HepG2 (cell line): ENCODE data around the gene CST4. TPM values are rescaled to one million over a fixed set of nuclear protein-coding genes. Genes with fewer than 3 reads are reported as not detected.

ENCODE experiments used
- RBAK ChIP-seq: sonication (generic); formaldehyde crosslinking; IDR thresholded peaks from 2 replicates; pipeline ENCODE4 v1.5.1; 2020; ENCODE audit warnings: mild to moderate bottlenecking, missing genetic modification reagents
- SCMH1 ChIP-seq: sonication (generic); formaldehyde crosslinking; IDR thresholded peaks from 2 replicates; pipeline ENCODE4 v1.9.0; 2021; ENCODE audit warnings: missing genetic modification reagents, mild to moderate bottlenecking, borderline replicate concordance
- ZNF616 ChIP-seq: sonication (generic); formaldehyde crosslinking; IDR thresholded peaks from 2 replicates; pipeline ENCODE4 v1.5.0; 2020; ENCODE audit warnings: low read depth, mild to moderate bottlenecking, missing genetic modification reagents
- ZNF709 ChIP-seq: sonication (generic); formaldehyde crosslinking; IDR thresholded peaks from 2 replicates; pipeline ENCODE4 v1.5.0; 2020; ENCODE audit warnings: mild to moderate bottlenecking, missing genetic modification reagents
- ZSCAN25 ChIP-seq: sonication (generic); formaldehyde crosslinking; IDR thresholded peaks from 2 replicates; pipeline ENCODE4 v1.8.0; 2022; ENCODE audit warnings: mild to moderate bottlenecking, missing genetic modification reagents
- polyA plus RNA-seq, 8 experiments: library from polyadenylated mRNA; depleted of rRNA in 3 of 8; stranded (reverse) in 7 of 8; unstranded in 1 of 8; fragments of >200 nt; fragmentation: Illumina TruSeq in 4 of 8; extraction: Trizol in 4 of 8; gene quantifications; 2 replicates each; pipeline versions ENCODE4 v1.2.1 to v1.2.3, GENCODE V29; 2011 to 2016; ENCODE audit warnings: low read depth in 4 of 8, missing spikeins in 1 of 8, mixed read lengths in 1 of 8; ENCODE audit not compliant: insufficient read depth in 1 of 8
- total RNA-seq, 5 experiments: library from RNA; depleted of rRNA; stranded (reverse); fragments of >200 nt; fragmentation: Illumina TruSeq; extraction: Trizol; gene quantifications; 2 replicates each; pipeline ENCODE4 v1.2.3, GENCODE V29; 2016; ENCODE audit warnings: low read depth in 1 of 5
- TF ChIP-seq, protein P1 (sequence below): sonication (generic); formaldehyde crosslinking; IDR thresholded peaks from one replicate; pipeline ENCODE4 v1.5.1; 2020; ENCODE audit warnings: mild to moderate bottlenecking, missing genetic modification reagents; ENCODE audit errors: not compliant biosample characterization
- TF ChIP-seq, protein P2 (sequence below): sonication (generic); formaldehyde crosslinking; IDR thresholded peaks from 2 replicates; pipeline ENCODE4 v1.4.0; 2020; ENCODE audit warnings: missing genetic modification reagents; ENCODE audit errors: not compliant biosample characterization
- TF ChIP-seq, protein P3 (sequence below): IDR thresholded peaks from 2 replicates; pipeline ENCODE4 v1.6.1; 2016; ENCODE audit warnings: mild to moderate bottlenecking
- TF ChIP-seq, protein P4 (sequence below): IDR thresholded peaks from 2 replicates; pipeline ENCODE4 v1.6.1; 2016; ENCODE audit warnings: missing compliant biosample characterization, missing genetic modification reagents, borderline replicate concordance
- TF ChIP-seq, protein P5 (sequence below): sonication (generic); formaldehyde crosslinking; conservative IDR thresholded peaks from 2 replicates; pipeline ENCODE4 v1.4.0; 2020; ENCODE audit warnings: missing genetic modification reagents
- TF ChIP-seq, protein P6 (sequence below): sonication (generic); formaldehyde crosslinking; IDR thresholded peaks from 2 replicates; pipeline ENCODE4 v1.5.0; 2020; ENCODE audit warnings: mild to moderate bottlenecking, missing genetic modification reagents, moderate library complexity
- TF ChIP-seq, protein P7 (sequence below): sonication (generic); formaldehyde crosslinking; IDR thresholded peaks from 2 replicates; pipeline ENCODE4 v1.4.0; 2020; ENCODE audit warnings: missing genetic modification reagents

CST4 gene
- total and polyA plus RNA-seq, 2 of the 13 experiments (the other 11 are each of a cell fraction or from before 2014, with no cell fraction given) = not detected

DNA sequence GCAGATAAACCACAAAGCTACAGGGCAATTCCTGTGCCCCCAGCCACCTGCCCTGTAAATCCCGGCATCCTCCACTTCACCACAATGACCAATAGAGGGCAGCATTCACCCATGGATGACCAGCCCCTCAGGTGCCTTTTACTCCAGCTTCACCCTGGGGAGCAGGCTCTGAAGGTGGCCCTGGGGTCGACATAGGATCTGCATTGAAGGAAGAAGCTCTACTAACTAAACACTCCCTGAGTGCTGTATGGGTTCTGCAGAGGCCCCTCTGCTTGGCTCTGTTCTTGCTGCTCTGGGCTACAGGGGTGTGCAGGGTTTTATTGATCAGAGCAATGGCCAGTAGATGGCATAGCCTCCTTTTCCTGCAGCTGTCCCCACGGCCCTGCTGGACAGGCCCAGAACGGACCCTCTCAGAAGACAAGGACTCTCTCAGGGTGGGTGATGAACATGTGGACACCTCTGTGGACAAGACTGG lies 20.3 kb downstream of the CST4 start (continued):
- TF ChIP-seq, protein P1, sequence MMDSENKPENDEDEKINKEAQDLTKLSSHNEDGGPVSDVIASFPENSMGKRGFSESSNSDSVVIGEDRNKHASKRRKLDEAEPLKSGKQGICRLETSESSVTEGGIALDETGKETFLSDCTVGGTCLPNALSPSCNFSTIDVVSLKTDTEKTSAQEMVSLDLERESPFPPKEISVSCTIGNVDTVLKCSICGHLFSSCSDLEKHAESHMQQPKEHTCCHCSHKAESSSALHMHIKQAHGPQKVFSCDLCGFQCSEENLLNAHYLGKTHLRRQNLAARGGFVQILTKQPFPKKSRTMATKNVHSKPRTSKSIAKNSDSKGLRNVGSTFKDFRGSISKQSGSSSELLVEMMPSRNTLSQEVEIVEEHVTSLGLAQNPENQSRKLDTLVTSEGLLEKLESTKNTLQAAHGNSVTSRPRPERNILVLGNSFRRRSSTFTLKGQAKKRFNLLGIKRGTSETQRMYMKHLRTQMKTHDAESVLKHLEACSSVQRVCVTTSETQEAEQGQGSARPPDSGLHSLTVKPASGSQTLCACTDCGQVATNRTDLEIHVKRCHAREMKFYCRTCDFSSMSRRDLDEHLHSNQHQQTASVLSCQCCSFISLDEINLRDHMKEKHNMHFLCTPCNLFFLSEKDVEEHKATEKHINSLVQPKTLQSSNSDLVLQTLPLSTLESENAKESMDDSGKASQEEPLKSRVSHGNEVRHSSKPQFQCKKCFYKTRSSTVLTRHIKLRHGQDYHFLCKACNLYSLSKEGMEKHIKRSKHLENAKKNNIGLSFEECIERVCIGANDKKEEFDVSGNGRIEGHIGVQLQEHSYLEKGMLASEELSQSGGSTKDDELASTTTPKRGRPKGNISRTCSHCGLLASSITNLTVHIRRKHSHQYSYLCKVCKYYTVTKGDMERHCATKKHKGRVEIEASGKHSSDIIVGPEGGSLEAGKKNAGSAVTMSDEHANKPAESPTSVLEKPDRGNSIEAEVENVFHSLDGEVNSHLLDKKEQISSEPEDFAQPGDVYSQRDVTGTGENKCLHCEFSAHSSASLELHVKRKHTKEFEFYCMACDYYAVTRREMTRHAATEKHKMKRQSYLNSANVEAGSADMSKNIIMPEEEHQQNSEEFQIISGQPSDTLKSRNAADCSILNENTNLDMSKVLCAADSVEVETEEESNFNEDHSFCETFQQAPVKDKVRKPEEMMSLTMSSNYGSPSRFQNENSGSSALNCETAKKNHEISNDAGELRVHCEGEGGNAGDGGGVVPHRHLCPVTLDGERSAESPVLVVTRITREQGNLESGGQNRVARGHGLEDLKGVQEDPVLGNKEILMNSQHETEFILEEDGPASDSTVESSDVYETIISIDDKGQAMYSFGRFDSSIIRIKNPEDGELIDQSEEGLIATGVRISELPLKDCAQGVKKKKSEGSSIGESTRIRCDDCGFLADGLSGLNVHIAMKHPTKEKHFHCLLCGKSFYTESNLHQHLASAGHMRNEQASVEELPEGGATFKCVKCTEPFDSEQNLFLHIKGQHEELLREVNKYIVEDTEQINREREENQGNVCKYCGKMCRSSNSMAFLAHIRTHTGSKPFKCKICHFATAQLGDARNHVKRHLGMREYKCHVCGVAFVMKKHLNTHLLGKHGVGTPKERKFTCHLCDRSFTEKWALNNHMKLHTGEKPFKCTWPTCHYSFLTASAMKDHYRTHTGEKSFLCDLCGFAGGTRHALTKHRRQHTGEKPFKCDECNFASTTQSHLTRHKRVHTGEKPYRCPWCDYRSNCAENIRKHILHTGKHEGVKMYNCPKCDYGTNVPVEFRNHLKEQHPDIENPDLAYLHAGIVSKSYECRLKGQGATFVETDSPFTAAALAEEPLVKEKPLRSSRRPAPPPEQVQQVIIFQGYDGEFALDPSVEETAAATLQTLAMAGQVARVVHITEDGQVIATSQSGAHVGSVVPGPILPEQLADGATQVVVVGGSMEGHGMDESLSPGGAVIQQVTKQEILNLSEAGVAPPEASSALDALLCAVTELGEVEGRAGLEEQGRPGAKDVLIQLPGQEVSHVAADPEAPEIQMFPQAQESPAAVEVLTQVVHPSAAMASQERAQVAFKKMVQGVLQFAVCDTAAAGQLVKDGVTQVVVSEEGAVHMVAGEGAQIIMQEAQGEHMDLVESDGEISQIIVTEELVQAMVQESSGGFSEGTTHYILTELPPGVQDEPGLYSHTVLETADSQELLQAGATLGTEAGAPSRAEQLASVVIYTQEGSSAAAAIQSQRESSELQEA (CRISPR knock-in tag) = peak; percentile 34
- TF ChIP-seq, protein P2, sequence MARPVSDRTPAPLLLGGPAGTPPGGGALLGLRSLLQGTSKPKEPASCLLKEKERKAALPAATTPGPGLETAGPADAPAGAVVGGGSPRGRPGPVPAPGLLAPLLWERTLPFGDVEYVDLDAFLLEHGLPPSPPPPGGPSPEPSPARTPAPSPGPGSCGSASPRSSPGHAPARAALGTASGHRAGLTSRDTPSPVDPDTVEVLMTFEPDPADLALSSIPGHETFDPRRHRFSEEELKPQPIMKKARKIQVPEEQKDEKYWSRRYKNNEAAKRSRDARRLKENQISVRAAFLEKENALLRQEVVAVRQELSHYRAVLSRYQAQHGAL = no peak
- TF ChIP-seq ZNF616 (CRISPR knock-in tag) = no peak
- TF ChIP-seq, protein P3, sequence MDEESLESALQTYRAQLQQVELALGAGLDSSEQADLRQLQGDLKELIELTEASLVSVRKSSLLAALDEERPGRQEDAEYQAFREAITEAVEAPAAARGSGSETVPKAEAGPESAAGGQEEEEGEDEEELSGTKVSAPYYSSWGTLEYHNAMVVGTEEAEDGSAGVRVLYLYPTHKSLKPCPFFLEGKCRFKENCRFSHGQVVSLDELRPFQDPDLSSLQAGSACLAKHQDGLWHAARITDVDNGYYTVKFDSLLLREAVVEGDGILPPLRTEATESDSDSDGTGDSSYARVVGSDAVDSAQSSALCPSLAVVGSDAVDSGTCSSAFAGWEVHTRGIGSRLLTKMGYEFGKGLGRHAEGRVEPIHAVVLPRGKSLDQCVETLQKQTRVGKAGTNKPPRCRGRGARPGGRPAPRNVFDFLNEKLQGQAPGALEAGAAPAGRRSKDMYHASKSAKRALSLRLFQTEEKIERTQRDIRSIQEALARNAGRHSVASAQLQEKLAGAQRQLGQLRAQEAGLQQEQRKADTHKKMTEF (CRISPR knock-in tag) = peak; percentile 45; the same call in 1 of the 2 replicates
- TF ChIP-seq ZNF709 (CRISPR knock-in tag) = no peak
- TF ChIP-seq, protein P4, sequence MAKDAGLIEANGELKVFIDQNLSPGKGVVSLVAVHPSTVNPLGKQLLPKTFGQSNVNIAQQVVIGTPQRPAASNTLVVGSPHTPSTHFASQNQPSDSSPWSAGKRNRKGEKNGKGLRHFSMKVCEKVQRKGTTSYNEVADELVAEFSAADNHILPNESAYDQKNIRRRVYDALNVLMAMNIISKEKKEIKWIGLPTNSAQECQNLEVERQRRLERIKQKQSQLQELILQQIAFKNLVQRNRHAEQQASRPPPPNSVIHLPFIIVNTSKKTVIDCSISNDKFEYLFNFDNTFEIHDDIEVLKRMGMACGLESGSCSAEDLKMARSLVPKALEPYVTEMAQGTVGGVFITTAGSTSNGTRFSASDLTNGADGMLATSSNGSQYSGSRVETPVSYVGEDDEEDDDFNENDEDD (CRISPR knock-in tag) = no peak
- TF ChIP-seq ZSCAN25 = peak; percentile 65
- TF ChIP-seq, protein P5, sequence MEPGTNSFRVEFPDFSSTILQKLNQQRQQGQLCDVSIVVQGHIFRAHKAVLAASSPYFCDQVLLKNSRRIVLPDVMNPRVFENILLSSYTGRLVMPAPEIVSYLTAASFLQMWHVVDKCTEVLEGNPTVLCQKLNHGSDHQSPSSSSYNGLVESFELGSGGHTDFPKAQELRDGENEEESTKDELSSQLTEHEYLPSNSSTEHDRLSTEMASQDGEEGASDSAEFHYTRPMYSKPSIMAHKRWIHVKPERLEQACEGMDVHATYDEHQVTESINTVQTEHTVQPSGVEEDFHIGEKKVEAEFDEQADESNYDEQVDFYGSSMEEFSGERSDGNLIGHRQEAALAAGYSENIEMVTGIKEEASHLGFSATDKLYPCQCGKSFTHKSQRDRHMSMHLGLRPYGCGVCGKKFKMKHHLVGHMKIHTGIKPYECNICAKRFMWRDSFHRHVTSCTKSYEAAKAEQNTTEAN (CRISPR knock-in tag) = no peak
- TF ChIP-seq, protein P6, sequence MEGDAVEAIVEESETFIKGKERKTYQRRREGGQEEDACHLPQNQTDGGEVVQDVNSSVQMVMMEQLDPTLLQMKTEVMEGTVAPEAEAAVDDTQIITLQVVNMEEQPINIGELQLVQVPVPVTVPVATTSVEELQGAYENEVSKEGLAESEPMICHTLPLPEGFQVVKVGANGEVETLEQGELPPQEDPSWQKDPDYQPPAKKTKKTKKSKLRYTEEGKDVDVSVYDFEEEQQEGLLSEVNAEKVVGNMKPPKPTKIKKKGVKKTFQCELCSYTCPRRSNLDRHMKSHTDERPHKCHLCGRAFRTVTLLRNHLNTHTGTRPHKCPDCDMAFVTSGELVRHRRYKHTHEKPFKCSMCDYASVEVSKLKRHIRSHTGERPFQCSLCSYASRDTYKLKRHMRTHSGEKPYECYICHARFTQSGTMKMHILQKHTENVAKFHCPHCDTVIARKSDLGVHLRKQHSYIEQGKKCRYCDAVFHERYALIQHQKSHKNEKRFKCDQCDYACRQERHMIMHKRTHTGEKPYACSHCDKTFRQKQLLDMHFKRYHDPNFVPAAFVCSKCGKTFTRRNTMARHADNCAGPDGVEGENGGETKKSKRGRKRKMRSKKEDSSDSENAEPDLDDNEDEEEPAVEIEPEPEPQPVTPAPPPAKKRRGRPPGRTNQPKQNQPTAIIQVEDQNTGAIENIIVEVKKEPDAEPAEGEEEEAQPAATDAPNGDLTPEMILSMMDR (CRISPR knock-in tag) = peak; percentile 99
- no peak for TF ChIP-seq SCMH1 (CRISPR knock-in tag)
- TF ChIP-seq, protein P7, sequence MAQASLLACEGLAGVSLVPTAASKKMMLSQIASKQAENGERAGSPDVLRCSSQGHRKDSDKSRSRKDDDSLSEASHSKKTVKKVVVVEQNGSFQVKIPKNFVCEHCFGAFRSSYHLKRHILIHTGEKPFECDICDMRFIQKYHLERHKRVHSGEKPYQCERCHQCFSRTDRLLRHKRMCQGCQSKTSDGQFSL (CRISPR knock-in tag) = no peak
- TF ChIP-seq RBAK (CRISPR knock-in tag) = no peak
